Measurements from ENCODE around the gene NBDY.
"Not testable (repeated sequence)": the region's sequence is repeated elsewhere in the genome, so short reads cannot be mapped to it uniquely, and the experiment has no call there.

Gene NBDY

GRCh38 chrX:56768120-56768660 is 39.1 kb downstream of the NBDY start:
- CTCF ChIA-PET, H3K27me3 Mint-ChIP-seq, H3K27ac Mint-ChIP-seq, H3K4me3 Mint-ChIP-seq, H3K9me3 Mint-ChIP-seq, DNase-seq: not testable (repeated sequence)
- Mint-ChIP-seq H3K36me3 (peaks cover 10% of the 10 kb centered on the region), H3K4me1 (peaks cover 32% of the 10 kb centered on the region)

DNA sequence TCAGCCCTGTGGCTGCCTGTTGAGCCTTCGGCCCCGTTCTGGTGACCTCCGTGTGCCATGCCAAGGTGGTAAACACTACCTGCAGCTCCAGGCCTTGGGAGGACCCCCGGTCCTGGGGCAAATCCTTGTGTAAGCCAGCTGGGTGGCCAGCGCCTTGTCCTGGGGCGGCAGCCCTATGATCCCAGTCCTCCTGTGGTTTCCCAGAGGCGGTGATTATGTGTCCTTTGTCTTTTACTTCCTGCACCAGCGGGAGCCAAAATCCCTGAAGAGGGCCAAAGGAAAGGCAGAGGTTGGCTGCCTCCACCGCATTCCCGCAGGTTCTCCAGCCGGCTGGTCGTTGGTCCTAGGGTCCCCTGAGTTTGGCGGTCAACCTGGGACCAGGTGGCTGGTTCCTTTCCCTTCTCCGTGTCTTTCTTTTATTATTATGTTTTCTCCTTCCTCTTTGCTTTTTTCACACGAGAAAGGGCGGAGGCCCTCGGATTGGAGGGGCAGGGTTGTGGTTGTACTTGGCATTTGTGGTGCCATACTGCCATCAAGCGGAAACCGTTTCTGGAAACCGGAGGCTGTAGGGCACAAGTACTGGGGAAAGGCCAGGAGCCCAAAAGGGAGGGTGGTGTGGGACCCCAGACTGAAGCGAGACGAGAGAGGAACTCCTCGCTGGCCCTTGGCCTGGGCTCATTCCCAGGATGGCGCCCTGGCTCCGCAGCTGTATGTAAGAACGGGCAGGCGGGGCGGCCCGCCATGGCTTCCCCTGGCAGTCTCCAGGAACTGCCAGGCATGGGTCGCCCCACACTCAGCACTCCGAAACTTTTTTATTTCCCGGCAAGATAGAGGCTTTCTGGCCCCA is 43.9 kb downstream of the NBDY start:
- H3K4me3 Mint-ChIP-seq, CTCF ChIA-PET, H3K36me3 Mint-ChIP-seq, DNase-seq, H3K27me3 Mint-ChIP-seq, H3K27ac Mint-ChIP-seq, H3K9me3 Mint-ChIP-seq, H3K4me1 Mint-ChIP-seq: not testable (repeated sequence)

GRCh38 chrX:56773522-56774060 is 44.5 kb downstream of the NBDY start:
- CTCF ChIA-PET, H3K36me3 Mint-ChIP-seq, H3K27me3 Mint-ChIP-seq, DNase-seq, H3K27ac Mint-ChIP-seq, H3K4me3 Mint-ChIP-seq, H3K9me3 Mint-ChIP-seq, H3K4me1 Mint-ChIP-seq: not testable (repeated sequence)

GRCh38 chrX:56778099-56778923 is 49.3 kb downstream of the NBDY start:
- H3K27ac Mint-ChIP-seq, CTCF ChIA-PET, H3K4me3 Mint-ChIP-seq, H3K27me3 Mint-ChIP-seq, DNase-seq, H3K36me3 Mint-ChIP-seq, H3K9me3 Mint-ChIP-seq: not testable (repeated sequence)
- H3K4me1 Mint-ChIP-seq = peaks cover 19% of the 10 kb centered on the region

DNA sequence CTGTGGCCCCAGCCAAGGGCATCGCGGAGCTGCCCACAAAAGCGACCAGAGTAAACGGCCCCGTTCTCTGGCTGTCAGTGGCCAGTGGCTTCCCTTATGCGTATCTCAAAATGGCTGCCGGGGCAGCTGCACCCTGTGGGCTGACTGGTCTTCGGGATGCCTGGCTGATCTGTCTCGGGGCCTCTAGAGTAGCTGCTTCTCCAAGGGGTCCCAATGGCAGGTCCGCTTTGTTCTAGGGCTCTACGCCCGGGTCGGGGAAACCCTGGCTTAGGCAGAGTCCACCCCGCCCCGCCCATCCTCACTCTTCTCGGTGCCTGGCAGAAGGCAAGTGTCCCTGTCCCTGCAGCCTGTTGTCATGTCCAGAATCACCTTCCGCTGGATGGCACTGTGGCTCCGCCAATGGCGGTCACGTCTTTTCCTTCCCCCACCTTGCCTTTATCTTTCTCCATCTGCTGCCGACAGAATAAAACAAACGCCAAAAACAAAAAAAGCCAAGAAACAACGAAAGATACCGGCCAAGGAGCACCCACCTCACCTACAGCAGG is 50.0 kb downstream of the NBDY start:
- H3K27me3 Mint-ChIP-seq, H3K27ac Mint-ChIP-seq, H3K4me3 Mint-ChIP-seq, DNase-seq, H3K9me3 Mint-ChIP-seq, H3K36me3 Mint-ChIP-seq, CTCF ChIA-PET: not testable (repeated sequence)
- peaks cover 19% of the 10 kb centered on the region for H3K4me1 Mint-ChIP-seq

GRCh38 chrX:56780681-56781649 is 51.9 kb downstream of the NBDY start:
- peaks cover 11% of the 10 kb centered on the region for H3K36me3 Mint-ChIP-seq
- H3K4me3 Mint-ChIP-seq, H3K27me3 Mint-ChIP-seq, H3K9me3 Mint-ChIP-seq, DNase-seq, CTCF ChIA-PET: not testable (repeated sequence)
- H3K4me1 Mint-ChIP-seq = peaks cover 19% of the 10 kb centered on the region
- peak overlapping the region; percentile 86 for H3K27ac Mint-ChIP-seq

GRCh38 chrX:56782352-56782751 is 53.3 kb downstream of the NBDY start:
- DNase-seq = no peak
- Mint-ChIP-seq H3K27me3 (no peaks in the 10 kb centered on the region), H3K4me1 (peaks cover 28% of the 10 kb centered on the region), H3K4me3 (no peak overlapping the region), H3K27ac (peak overlapping the region; percentile 81), H3K36me3 (peaks cover 15% of the 10 kb centered on the region), H3K9me3 (no peaks in the 10 kb centered on the region)
- CTCF ChIA-PET = no interaction called here

- Mint-ChIP-seq H3K4me1 (peaks cover 28% of the 10 kb centered on the region), H3K27ac (peak overlapping the region; percentile 81), H3K9me3 (no peaks in the 10 kb centered on the region), H3K36me3 (peaks cover 15% of the 10 kb centered on the region), H3K4me3 (no peak overlapping the region), H3K27me3 (no peaks in the 10 kb centered on the region)
- CTCF ChIA-PET = no interaction called here
- DNase-seq = no peak
These were observed 53.9 kb downstream of the NBDY start for GRCh38 chrX:56782791-56783449.

DNA sequence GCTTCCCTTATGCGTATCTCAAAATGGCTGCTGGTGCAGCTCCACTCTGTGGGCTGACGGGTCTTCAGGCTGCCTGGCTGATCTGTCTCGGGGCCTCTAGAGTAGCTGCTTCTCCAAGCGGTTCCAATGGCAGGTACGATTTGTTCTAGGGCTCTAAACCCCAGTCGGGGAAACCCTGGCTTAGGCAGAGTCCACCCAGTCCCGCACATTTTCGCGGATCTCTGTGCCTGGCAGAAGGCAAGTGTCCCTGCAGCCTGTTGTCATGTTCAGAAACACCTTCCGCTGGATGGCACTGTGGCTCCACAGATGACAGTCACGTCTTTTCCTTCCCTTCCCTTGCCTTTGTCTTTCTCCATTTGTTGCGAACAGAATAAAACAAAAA is 54.4 kb downstream of the NBDY start:
- H3K27me3 Mint-ChIP-seq = no peaks in the 10 kb centered on the region
- no peak for DNase-seq
- peaks cover 15% of the 10 kb centered on the region for H3K36me3 Mint-ChIP-seq
- peaks cover 28% of the 10 kb centered on the region for H3K4me1 Mint-ChIP-seq
- CTCF ChIA-PET = no interaction called here
- no peak overlapping the region for H3K27ac Mint-ChIP-seq
- H3K9me3 Mint-ChIP-seq = no peaks in the 10 kb centered on the region
- no peak overlapping the region for H3K4me3 Mint-ChIP-seq

DNA sequence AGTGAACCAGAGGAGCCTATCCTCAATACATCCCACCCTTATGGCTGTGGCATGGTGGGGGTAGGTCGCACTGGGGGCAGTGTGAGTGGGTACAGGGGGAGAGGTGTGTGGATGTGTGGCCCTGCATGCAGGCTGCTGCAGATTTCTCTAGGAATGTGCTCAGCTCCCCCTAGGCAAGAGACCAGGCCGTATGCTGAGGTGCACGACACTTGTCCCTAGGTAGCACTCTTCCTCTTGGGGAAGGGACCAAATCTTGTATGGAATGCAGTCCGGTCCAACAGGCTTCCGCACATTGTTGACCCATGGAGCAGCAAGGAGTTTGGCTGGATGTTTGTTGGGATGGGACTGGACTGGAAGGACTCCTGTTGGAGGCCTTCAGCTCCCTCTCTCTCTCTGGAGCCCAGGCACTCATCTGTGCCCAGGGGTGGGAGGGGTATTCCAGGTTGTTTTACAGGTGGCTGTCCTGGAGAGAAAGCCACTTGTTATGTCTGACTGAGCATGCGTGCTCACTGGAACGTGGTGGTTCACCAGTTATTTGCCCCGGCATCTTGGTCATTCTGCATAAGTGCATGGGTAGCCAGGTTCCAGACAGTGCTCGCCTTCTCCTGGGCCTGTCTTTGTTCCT is 55.1 kb downstream of the NBDY start:
- CTCF ChIA-PET = no interaction called here
- DNase-seq = no peak

GRCh38 chrX:56784666-56785065 is 55.6 kb downstream of the NBDY start:
- Mint-ChIP-seq H3K27ac (no peak overlapping the region), H3K4me3 (no peak overlapping the region)
- CTCF ChIA-PET = no interaction called here

More for the DNA sequence above, 55.1 kb downstream of the NBDY start:
- Mint-ChIP-seq H3K4me1 (peaks cover 28% of the 10 kb centered on the region), H3K9me3 (no peaks in the 10 kb centered on the region), H3K27me3 (no peaks in the 10 kb centered on the region), H3K36me3 (peaks cover 15% of the 10 kb centered on the region), H3K4me3 (no peak overlapping the region), H3K27ac (no peak overlapping the region)

DNA sequence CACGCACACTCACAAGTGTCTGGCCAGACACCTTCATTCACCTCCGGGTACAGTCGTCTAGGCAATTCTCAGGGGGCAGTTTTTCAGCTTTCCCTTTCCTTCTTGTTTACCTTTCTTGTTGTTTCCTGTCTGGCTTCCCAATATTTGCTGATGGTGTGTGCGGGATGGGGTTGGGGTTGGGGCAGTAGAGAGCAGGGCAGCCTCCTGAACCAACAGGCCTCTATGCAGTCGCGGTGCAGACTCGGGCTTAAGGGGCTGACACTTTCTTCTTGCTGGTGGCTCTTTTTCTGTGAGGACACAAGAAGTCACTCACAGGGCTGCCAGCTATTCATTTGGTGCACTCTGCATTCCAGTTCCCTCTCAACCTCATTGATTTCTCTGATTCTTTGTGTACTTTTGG is 56.4 kb downstream of the NBDY start:
- Mint-ChIP-seq H3K36me3 (peaks cover 15% of the 10 kb centered on the region), H3K4me3 (no peak overlapping the region), H3K27me3 (no peaks in the 10 kb centered on the region), H3K9me3 (no peaks in the 10 kb centered on the region), H3K27ac (no peak overlapping the region), H3K4me1 (peaks cover 28% of the 10 kb centered on the region)
- no peak for DNase-seq
- CTCF ChIA-PET = no interaction called here

More at GRCh38 chrX:56784666-56785065, 55.6 kb downstream of the NBDY start:
- Mint-ChIP-seq H3K36me3 (peaks cover 15% of the 10 kb centered on the region), H3K9me3 (no peaks in the 10 kb centered on the region), H3K4me1 (peaks cover 28% of the 10 kb centered on the region), H3K27me3 (no peaks in the 10 kb centered on the region)
- DNase-seq = no peak
